ENCODE measurements around the gene LTBP3.

DNA sequence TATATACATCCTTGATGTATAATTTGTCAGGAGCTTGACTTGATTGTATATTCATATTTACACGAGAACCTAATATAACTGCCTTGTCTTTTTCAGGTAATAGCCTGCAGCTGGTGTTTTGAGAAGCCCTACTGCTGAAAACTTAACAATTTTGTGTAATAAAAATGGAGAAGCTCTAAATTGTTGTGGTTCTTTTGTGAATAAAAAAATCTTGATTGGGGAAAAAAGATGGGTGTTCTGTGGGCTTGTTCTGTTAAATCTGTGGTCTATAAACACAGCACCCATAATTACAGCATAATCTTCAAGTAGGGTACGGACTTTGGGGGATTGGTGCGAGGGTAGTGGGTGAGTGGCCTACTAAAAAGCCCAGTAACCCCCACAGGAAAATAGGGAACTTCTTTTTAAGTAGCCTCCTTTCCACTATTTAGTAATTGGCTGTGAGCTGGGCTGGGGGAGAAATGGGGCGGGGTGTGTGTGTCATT, 51.8 kb downstream of the LTBP3 start:
- TF ChIP-seq, protein P1, sequence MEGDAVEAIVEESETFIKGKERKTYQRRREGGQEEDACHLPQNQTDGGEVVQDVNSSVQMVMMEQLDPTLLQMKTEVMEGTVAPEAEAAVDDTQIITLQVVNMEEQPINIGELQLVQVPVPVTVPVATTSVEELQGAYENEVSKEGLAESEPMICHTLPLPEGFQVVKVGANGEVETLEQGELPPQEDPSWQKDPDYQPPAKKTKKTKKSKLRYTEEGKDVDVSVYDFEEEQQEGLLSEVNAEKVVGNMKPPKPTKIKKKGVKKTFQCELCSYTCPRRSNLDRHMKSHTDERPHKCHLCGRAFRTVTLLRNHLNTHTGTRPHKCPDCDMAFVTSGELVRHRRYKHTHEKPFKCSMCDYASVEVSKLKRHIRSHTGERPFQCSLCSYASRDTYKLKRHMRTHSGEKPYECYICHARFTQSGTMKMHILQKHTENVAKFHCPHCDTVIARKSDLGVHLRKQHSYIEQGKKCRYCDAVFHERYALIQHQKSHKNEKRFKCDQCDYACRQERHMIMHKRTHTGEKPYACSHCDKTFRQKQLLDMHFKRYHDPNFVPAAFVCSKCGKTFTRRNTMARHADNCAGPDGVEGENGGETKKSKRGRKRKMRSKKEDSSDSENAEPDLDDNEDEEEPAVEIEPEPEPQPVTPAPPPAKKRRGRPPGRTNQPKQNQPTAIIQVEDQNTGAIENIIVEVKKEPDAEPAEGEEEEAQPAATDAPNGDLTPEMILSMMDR (IDR thresholded peaks at IDR 0.05), result peak in 1 of 5 experiments; percentile 5
- no peak for TF ChIP-seq EP300 (IDR thresholded peaks at IDR 0.05; ENCODE audit: low read depth)
- no peak for TF ChIP-seq POLR2A (IDR thresholded peaks at IDR 0.05)

Measured in transverse colon (tissue), 3 donors.